ENCODE data around the gene CACNA1S.

The CACNA1S gene

DNA sequence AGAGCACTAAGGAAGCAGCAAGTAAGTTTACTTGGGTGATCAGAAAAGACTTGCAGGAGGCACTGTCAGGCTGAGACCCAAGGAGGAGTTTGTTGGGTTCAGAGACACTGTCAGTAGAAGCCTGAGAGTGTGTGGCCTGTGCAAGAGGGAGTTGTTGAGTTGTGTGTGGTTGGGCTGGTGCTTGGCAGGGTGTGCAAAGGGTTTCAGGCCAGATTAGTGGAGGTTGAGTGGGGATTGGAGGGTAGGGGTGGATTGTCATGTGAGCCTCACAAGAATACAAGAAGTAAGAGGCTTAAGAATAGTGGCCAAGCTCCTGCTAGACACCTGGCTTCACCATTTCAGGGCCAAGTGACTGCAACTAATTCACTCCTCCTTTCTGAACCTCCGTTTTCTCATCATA is 79.8 kb downstream of the CACNA1S start:
- Histone ChIP-seq H3K9me3 (no peaks in the 10 kb centered on the region), H3K4me3 (ENCODE audit: low read depth, low read length) (no peak overlapping the region), H3K36me3 (no peaks in the 10 kb centered on the region), H3K4me1 (no peaks in the 10 kb centered on the region), H3K27me3 (peaks cover 61% of the 10 kb centered on the region)
- TF ChIP-seq, protein P1, sequence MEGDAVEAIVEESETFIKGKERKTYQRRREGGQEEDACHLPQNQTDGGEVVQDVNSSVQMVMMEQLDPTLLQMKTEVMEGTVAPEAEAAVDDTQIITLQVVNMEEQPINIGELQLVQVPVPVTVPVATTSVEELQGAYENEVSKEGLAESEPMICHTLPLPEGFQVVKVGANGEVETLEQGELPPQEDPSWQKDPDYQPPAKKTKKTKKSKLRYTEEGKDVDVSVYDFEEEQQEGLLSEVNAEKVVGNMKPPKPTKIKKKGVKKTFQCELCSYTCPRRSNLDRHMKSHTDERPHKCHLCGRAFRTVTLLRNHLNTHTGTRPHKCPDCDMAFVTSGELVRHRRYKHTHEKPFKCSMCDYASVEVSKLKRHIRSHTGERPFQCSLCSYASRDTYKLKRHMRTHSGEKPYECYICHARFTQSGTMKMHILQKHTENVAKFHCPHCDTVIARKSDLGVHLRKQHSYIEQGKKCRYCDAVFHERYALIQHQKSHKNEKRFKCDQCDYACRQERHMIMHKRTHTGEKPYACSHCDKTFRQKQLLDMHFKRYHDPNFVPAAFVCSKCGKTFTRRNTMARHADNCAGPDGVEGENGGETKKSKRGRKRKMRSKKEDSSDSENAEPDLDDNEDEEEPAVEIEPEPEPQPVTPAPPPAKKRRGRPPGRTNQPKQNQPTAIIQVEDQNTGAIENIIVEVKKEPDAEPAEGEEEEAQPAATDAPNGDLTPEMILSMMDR (IDR thresholded peaks at IDR 0.05; ENCODE audit: low read depth, low read length) = no peak
- no peak for DNase-seq

DNA sequence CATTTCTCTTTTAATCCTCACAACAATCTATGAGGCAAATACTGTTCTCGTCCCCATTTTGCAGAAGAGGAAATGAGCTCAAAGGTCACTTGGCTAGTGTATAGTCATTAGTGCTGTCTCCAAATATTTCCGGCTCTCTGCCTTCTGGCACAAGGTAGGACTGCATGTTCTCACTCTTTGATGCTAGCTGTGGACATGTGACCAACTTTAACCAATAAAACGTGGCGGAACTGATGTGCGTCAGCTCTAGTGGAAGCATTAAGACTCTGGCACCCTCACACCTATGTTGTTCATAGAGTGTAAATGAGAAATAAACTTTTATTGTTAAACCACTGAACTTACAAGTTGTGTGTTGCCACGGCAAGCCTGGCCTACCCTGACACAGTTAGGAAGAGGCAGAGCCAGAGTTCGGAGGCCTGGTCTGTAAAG is 83.8 kb downstream of the CACNA1S start:
- H3K9me3 ChIP-seq = no peaks in the 10 kb centered on the region
- no peaks in the 10 kb centered on the region for H3K4me1 ChIP-seq
- peaks cover 65% of the 10 kb centered on the region for H3K27me3 ChIP-seq
- DNase-seq = no peak
- H3K36me3 ChIP-seq = no peaks in the 10 kb centered on the region
- TF ChIP-seq, protein P1 (IDR thresholded peaks at IDR 0.05; ENCODE audit: low read depth, low read length) = no peak
- no peak overlapping the region for H3K4me3 ChIP-seq (ENCODE audit: low read depth, low read length)

DNA sequence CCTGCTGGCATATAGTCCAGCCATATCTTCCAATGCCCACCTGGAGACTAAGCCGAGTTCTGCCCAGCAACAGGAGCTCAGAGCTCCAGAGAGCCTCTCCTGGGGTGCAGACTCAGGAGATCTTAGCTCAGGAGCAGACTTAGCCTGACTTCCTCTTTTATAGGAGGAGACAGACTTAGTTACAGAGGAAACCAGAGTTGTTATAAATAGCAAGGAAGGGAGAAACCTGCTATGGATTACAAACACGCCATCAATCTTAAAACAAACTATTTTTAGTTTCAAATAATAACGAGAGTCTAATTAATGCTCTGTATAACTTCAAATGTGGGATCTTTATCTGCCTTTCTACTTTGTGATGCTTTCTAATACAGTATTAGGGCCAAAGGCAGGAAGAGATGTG is 85.4 kb downstream of the CACNA1S start:
- Histone ChIP-seq H3K4me3 (ENCODE audit: low read depth, low read length) (no peak overlapping the region), H3K36me3 (no peaks in the 10 kb centered on the region), H3K9me3 (no peaks in the 10 kb centered on the region), H3K4me1 (no peaks in the 10 kb centered on the region), H3K27me3 (peaks cover 74% of the 10 kb centered on the region)
- TF ChIP-seq, protein P1 (IDR thresholded peaks at IDR 0.05; ENCODE audit: low read depth, low read length) = no peak
- no peak for DNase-seq

DNA sequence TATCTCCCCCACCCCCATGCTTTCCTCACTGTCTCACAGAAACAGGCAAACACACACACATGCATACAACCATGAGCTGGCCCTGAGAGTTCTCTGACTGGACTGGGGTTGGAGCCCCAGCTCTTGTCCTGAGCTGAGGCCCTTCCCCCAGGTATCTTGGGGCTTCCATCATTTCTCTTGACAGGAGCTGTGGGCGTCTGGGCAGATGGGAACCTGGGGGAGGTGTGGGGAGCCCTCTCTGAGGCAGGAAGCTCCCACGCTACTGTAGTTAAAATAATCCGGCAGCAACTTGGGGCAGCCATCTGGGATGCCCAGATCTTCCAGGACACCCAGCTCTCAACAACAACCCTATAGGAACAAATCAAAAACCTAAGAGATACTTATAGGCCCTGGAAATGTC is 86.0 kb downstream of the CACNA1S start:
- Histone ChIP-seq H3K9me3 (no peaks in the 10 kb centered on the region), H3K4me3 (ENCODE audit: low read depth, low read length) (no peak overlapping the region), H3K27me3 (peaks cover 78% of the 10 kb centered on the region), H3K36me3 (no peaks in the 10 kb centered on the region), H3K4me1 (no peaks in the 10 kb centered on the region)
- TF ChIP-seq, protein P1 (IDR thresholded peaks at IDR 0.05; ENCODE audit: low read depth, low read length) = no peak
- no peak for DNase-seq

DNA sequence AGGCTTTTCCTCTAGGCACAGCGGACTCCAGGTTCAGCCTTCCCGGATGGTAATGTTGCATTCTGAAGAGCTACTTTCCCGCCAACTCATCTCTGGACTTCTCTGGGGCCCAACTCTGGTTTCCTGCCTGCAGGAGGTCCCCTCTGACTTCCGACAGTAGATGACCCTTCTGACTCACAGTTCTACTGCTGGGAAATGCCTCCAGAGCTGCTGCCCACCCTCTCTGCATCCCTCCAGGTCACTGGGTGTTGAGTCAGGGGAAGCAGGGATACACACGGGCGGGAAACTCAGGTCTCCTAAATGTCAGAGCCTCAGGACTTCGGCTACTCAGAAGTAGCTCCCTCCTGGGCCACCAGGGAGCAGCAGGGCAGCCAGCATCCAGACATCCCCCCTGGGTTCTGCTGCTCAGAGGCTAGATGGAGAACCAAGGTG is 86.6 kb downstream of the CACNA1S start:
- no peaks in the 10 kb centered on the region for H3K36me3 ChIP-seq
- H3K27me3 ChIP-seq = peaks cover 84% of the 10 kb centered on the region
- TF ChIP-seq, protein P1 (IDR thresholded peaks at IDR 0.05; ENCODE audit: low read depth, low read length) = peak; percentile 44
- H3K4me3 ChIP-seq (ENCODE audit: low read depth, low read length) = no peak overlapping the region
- DNase-seq = no peak
- no peaks in the 10 kb centered on the region for H3K4me1 ChIP-seq
- no peaks in the 10 kb centered on the region for H3K9me3 ChIP-seq

DNA sequence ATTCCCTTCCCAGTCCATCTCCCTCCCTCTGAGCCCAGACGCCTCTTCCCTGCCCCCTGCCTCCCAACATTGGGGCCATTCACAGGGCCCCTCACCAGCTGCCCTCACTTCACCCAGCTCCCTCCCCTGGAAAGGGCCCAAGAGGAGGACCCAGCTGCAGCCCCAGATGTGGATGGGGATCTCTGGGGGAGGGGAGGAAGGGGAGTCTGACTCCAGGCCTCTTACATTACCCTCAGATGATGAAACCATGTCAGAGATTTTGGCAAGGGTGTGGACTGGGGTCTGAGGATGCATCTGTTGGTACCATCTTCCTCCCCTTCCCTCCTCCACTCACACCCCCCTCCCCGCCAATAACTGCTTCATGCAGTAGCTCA is 87.6 kb downstream of the CACNA1S start:
- no peaks in the 10 kb centered on the region for H3K4me1 ChIP-seq
- H3K9me3 ChIP-seq = no peaks in the 10 kb centered on the region
- TF ChIP-seq, protein P1 (IDR thresholded peaks at IDR 0.05; ENCODE audit: low read depth, low read length) = no peak
- H3K4me3 ChIP-seq (ENCODE audit: low read depth, low read length) = no peak overlapping the region
- no peaks in the 10 kb centered on the region for H3K36me3 ChIP-seq
- DNase-seq = no peak
- peaks cover 91% of the 10 kb centered on the region for H3K27me3 ChIP-seq

All from BE2C (cell line).